Mucosa of descending colon (tissue), 3 donors: ENCODE results near the gene SLC49A4. TPM values are rescaled to one million over a fixed set of nuclear protein-coding genes. Genes with fewer than 3 reads are reported as not detected.

Source experiments
- ATAC-seq: fragments of 200-7000 bp; cut with Tn5 transposase; one replicate; pipeline ENCODE4 v1.9.1; 2020; ENCODE audit warnings: mild to moderate bottlenecking, moderate library complexity
- DNase-seq, 3 donors: peaks; one replicate each; pipeline ENCODE4 v3.0.0-alpha.2; 2020
- H3K36me3 ChIP-seq: fragments of 200-600 bp; one replicate; pipeline ENCODE4 v1.8.0; 2021; ENCODE audit warnings: low read depth, mild to moderate bottlenecking
- H3K4me1 ChIP-seq: fragments of 200-600 bp; one replicate; pipeline ENCODE4 v1.8.0; 2021; ENCODE audit warnings: low read depth, mild to moderate bottlenecking
- H3K4me3 ChIP-seq: fragments of 200-600 bp; one replicate; pipeline ENCODE4 v1.8.0; 2021; ENCODE audit warnings: mild to moderate bottlenecking
- H3K9me3 ChIP-seq: fragments of 200-600 bp; one replicate; pipeline ENCODE4 v1.8.0; 2021; ENCODE audit warnings: mild to moderate bottlenecking
- intact Hi-C, 2 donors: fragments of 100-400 bp; cut with DNase I in 1 of 2; cut with micrococcal nuclease in 1 of 2; formaldehyde crosslinking; loops; one replicate each; pipeline versions ENCODE4 v1.11.0 to v1.11.1; 2022; cut with DNase I, micrococcal nuclease
- total RNA-seq, 3 donors: library from RNA; stranded (reverse); fragmentation: NEBNext Ultra II Directional in 2 of 3; extraction: Animal tissue kit (Norgen Biotek cat#: 25700) in 2 of 3; gene quantifications; one replicate each; pipeline versions ENCODE4 v1.2.1 to v1.2.4, GENCODE V29; 2021 to 2023
- TF ChIP-seq, protein P1 (sequence below): fragments of 200-600 bp; IDR thresholded peaks from one replicate; pipeline ENCODE4 v1.8.0; 2022; ENCODE audit warnings: antibody characterized with exemption, mild to moderate bottlenecking
- donor health status: DM: no; HTN: no; CAD: no; lungs with moderate emphysema.
- donor health status: DM: no; HTN: no; CAD: no.
- donor health status: DM: no; HTN: yes; CAD: no.

The SLC49A4 gene
- total RNA-seq, 3 donors from 2014 or later: 16.4 to 27.7 (median 22.9) TPM

DNA sequence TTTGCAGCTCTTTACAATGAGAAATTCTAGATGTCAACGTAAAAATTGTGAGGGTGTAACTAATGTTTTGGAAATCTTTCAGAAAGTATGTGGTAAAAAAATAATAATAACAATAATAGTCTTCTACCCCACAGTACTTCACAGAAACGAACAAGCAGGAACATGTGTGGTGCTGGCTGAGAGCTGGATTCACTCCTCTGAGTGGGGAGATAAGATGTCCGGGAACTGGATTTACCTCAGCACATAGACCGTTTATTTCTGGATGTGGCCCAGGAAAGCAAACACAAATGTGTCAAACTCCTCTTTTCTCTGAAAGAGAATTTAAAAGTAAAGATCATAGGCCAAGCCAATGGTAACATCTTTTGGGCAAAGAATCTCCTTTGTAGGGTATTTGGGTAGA is 103.4 kb downstream of the SLC49A4 start:
- ATAC-seq (no peak), DNase-seq (no peak)
- intact Hi-C loops: no loop called here
- Histone ChIP-seq H3K4me1 (no peaks in the 10 kb centered on the region), H3K9me3 (no peaks in the 10 kb centered on the region), H3K36me3 (no peaks in the 10 kb centered on the region), H3K4me3 (no peak overlapping the region)
- TF ChIP-seq, protein P1, sequence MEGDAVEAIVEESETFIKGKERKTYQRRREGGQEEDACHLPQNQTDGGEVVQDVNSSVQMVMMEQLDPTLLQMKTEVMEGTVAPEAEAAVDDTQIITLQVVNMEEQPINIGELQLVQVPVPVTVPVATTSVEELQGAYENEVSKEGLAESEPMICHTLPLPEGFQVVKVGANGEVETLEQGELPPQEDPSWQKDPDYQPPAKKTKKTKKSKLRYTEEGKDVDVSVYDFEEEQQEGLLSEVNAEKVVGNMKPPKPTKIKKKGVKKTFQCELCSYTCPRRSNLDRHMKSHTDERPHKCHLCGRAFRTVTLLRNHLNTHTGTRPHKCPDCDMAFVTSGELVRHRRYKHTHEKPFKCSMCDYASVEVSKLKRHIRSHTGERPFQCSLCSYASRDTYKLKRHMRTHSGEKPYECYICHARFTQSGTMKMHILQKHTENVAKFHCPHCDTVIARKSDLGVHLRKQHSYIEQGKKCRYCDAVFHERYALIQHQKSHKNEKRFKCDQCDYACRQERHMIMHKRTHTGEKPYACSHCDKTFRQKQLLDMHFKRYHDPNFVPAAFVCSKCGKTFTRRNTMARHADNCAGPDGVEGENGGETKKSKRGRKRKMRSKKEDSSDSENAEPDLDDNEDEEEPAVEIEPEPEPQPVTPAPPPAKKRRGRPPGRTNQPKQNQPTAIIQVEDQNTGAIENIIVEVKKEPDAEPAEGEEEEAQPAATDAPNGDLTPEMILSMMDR: no peak

GRCh38 chr3:122902326-122902725 is 107.5 kb downstream of the SLC49A4 start:
- H3K36me3 ChIP-seq: no peaks in the 10 kb centered on the region
- H3K4me1 ChIP-seq: no peaks in the 10 kb centered on the region
- no peak for ATAC-seq
- no peak for DNase-seq
- no peaks in the 10 kb centered on the region for H3K9me3 ChIP-seq
- TF ChIP-seq, protein P1: no peak
- no peak overlapping the region for H3K4me3 ChIP-seq
- intact Hi-C loops: no loop called here

GRCh38 chr3:122903171-122903570 is 108.3 kb downstream of the SLC49A4 start:
- DNase-seq (no peak), ATAC-seq (no peak)
- TF ChIP-seq, protein P1: no peak
- H3K4me1 ChIP-seq: no peaks in the 10 kb centered on the region
- no peaks in the 10 kb centered on the region for H3K9me3 ChIP-seq
- H3K4me3 ChIP-seq: no peak overlapping the region
- intact Hi-C loops: no loop called here
- no peaks in the 10 kb centered on the region for H3K36me3 ChIP-seq

DNA sequence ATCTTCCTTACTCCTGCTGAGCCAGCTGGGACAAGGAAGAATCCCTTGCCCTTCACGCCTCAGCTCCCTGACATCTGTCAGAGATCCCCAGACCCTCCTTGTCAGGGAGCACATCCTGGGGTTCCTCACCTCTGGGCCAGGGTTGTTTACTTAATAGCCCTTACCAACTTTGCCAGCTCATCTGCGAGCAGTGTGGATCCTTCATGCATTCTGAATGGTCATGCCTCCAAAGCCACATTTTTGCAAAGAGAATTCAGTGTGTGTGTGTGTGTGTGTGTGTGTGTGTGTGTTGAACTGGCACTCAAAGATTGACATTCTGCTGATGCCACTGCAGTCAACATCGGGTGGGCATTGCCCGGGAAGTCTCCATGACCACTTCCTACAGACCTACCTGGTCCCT is 112.6 kb downstream of the SLC49A4 start:
- TF ChIP-seq, protein P1: no peak
- ATAC-seq: no peak
- Histone ChIP-seq H3K36me3 (no peaks in the 10 kb centered on the region), H3K4me3 (no peak overlapping the region), H3K9me3 (no peaks in the 10 kb centered on the region), H3K4me1 (no peaks in the 10 kb centered on the region)
- intact Hi-C loops: no loop called here
- DNase-seq: no peak

- ATAC-seq: no peak
- TF ChIP-seq, protein P1: no peak
Measured at GRCh38 chr3:122908251-122908650, 113.4 kb downstream of the SLC49A4 start.

GRCh38 chr3:122911901-122912300 is 117.0 kb downstream of the SLC49A4 start:
- ATAC-seq (no peak), DNase-seq (no peak)
- intact Hi-C loops: no loop called here
- Histone ChIP-seq H3K36me3 (no peaks in the 10 kb centered on the region), H3K4me3 (no peak overlapping the region), H3K9me3 (no peaks in the 10 kb centered on the region), H3K4me1 (no peaks in the 10 kb centered on the region)
- TF ChIP-seq, protein P1: no peak

More at GRCh38 chr3:122908251-122908650, 113.4 kb downstream of the SLC49A4 start:
- H3K4me1 ChIP-seq: no peaks in the 10 kb centered on the region
- no peaks in the 10 kb centered on the region for H3K36me3 ChIP-seq
- H3K9me3 ChIP-seq: no peaks in the 10 kb centered on the region
- no peak for DNase-seq
- H3K4me3 ChIP-seq: no peak overlapping the region
- intact Hi-C loops: no loop called here
